Lower leg skin (tissue), 3 donors: ENCODE data around the gene PRR35.

Experiments used
- CTCF ChIP-seq, 3 donors: fragments of 450-650 bp; IDR thresholded peaks; one replicate each; pipeline ENCODE4 v1.5.1; 2016; ENCODE audit warnings: antibody characterized with exemption in 3 of 3, mild to moderate bottlenecking in 3 of 3, moderate library complexity in 2 of 3
- POLR2A ChIP-seq, 2 donors: fragments of 450-650 bp; IDR thresholded peaks; one replicate each; pipeline ENCODE4 v1.6.1; 2016 to 2017; ENCODE audit warnings: antibody characterized with exemption in 2 of 2, mild to moderate bottlenecking in 1 of 2, moderate library complexity in 1 of 2

DNA sequence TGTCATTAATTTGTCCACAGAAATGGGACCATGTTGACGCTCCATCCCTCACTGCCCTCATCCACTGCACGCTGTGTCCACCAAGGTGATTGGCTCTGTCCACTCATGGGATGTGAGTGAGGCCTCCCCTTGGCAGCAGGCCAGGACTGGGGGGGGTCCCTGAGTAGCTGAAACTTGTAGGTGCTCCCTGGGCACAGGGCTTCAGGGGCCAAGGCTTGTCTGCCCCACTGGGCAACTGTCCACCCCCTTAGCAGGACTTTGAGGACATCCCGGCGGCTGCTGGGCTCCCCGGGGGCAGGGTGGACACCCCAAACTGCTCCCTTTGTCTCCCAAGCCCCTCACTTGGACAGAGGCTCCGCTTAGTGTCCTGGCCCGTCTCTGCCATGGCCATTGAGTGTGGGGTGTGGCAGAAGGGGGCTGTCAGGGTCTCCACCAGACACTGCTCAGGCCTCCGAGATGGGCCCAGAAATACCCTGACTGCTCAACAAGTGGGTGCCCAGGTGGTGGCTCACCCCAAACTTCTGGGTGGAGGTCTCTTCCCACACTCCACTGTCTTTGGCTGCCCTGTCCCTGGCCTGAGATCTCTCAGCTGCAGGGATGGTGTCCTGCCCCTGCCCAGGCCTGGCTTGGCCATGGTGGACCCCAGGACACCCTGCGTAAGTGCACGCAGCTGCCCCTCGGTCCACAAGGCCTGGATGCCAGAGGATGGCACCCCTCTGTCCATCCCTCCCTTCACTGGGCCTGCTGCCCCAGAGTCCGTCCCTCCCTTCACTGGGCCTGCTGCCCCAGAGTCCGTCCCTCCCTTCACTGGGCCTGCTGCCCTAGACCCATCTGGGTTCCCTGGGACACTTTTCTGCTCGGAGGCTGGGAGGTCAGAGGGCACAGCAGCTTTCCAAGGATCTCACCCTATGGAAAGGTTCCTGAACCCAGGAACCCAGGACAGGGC lies 26.7 kb downstream of the PRR35 start:
- TF ChIP-seq CTCF (IDR thresholded peaks at IDR 0.05): no peak
- TF ChIP-seq POLR2A (IDR thresholded peaks at IDR 0.05): no peak
